ENCODE data around the gene DTD1.

DNA sequence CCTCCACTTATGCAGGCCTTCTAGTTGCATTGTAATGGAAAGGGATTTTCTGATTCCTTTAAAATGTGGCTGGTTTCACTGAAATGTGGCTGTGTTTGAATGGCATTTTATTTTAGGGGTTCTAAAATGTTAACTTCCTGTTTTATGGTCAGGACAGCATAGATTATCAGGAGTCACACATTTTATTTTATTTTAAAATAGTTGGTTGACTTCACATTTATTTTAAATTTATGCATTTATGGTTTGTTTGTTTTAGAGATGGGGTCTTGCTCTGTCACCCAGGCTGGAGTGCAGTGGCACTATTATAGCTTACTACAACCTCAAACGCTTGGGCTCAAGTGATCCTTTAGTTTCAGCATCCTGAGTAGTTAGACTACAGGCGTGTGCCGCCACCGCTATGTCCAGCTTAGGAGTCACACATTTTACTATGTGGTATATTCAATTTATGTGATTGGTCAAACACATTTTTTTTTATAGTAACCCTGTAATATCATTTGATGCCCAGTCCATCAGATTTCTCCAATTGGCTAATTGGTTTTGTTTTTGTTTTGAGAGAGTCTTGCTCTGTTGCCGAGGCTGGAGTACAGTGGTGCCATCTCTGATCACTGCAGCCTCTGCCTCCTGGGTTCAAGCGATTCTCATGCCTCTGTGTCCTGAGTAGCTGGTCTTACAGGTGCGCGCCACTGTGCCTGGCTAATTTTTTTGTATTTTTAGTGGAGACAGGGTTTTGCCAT lies 2.3 kb downstream of the DTD1 start:
- TF ChIP-seq, protein P1, sequence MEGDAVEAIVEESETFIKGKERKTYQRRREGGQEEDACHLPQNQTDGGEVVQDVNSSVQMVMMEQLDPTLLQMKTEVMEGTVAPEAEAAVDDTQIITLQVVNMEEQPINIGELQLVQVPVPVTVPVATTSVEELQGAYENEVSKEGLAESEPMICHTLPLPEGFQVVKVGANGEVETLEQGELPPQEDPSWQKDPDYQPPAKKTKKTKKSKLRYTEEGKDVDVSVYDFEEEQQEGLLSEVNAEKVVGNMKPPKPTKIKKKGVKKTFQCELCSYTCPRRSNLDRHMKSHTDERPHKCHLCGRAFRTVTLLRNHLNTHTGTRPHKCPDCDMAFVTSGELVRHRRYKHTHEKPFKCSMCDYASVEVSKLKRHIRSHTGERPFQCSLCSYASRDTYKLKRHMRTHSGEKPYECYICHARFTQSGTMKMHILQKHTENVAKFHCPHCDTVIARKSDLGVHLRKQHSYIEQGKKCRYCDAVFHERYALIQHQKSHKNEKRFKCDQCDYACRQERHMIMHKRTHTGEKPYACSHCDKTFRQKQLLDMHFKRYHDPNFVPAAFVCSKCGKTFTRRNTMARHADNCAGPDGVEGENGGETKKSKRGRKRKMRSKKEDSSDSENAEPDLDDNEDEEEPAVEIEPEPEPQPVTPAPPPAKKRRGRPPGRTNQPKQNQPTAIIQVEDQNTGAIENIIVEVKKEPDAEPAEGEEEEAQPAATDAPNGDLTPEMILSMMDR (IDR thresholded peaks at IDR 0.05; ENCODE audit: borderline replicate concordance, extremely low read depth, low read length, poor library complexity, severe bottlenecking), result no peak
- TF ChIP-seq EZH2 (IDR thresholded peaks at IDR 0.05; ENCODE audit: borderline replicate concordance, low read depth, low read length, severe bottlenecking), result no peak
